ENCODE data around the gene CDH2. TPM values are rescaled to one million over a fixed set of nuclear protein-coding genes. Genes with fewer than 3 reads are reported as not detected.

The CDH2 gene
- total RNA-seq, 1 experiment from 2014 or later, result 36.2 TPM

DNA sequence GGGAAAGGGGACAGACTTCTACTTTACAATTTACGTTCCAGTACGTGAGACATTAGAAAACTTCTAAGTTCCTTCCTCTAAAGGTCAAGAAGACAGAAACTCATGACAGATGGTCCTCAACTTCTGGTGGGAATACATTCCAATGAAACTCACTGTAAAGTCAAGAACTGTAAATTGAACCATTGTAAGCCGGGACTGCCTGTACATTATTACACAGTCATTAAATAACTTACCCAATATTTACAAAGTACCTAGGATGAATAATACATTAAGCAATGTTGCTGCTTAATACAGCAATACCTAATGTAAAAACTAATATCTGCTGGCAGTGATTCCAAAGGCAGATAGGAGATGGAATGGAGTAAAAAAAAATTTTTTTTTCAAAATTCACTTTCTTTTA, 51.9 kb downstream of the CDH2 start:
- no peak overlapping the region for H2AK5ac ChIP-seq (ENCODE audit: insufficient read length, low read length)
- Mint-ChIP-seq H3K4me3 (no peak overlapping the region), H3K4me1 (peaks cover 11 to 20% of the 10 kb centered on the region in 2 experiments), H3K9me3 (no peaks in the 10 kb centered on the region), H3K27me3 (ENCODE audit: low read depth) (no peaks in the 10 kb centered on the region), H3K27ac (no peak overlapping the region), H3K36me3 (ENCODE audit: insufficient read depth in 1 of 3, low read depth in 3 of 3) (no peaks in the 10 kb centered on the region)
- H3K14ac ChIP-seq (ENCODE audit: insufficient read depth, low read length), result no peak overlapping the region
- H3K23me2 ChIP-seq (ENCODE audit: insufficient read length, low read depth, low read length, poor library complexity, severe bottlenecking), result no peaks in the 10 kb centered on the region
- H3K4me2 ChIP-seq (ENCODE audit: insufficient read depth, insufficient read length, low read length), result no peak overlapping the region
- H4K20me1 ChIP-seq (ENCODE audit: control insufficient read depth, insufficient read depth, insufficient read length), result no peaks in the 10 kb centered on the region
- H2BK12ac ChIP-seq (ENCODE audit: insufficient read length, low read depth, low read length), result no peak overlapping the region
- H3K4ac ChIP-seq (ENCODE audit: low read depth, low read length), result no peak overlapping the region
- no CpG with 5 or more reads among the region's 3 CpGs for WGBS (ENCODE audit: extremely low coverage, insufficient read length, low lambda C conversion rate)
- DNase-seq, result no peak
- H3K79me1 ChIP-seq (ENCODE audit: insufficient read depth, low read depth, low read length, poor library complexity, severe bottlenecking), result no peaks in the 10 kb centered on the region
- no peak overlapping the region for H3K23ac ChIP-seq (ENCODE audit: insufficient read length, low read depth, low read length)
- H4K91ac ChIP-seq (ENCODE audit: insufficient read length, low read depth, low read length), result no peak overlapping the region
- no peak overlapping the region for H2BK5ac ChIP-seq (ENCODE audit: insufficient read length, low read length)
- H4K5ac ChIP-seq (ENCODE audit: insufficient read length, low read depth, low read length), result no peak overlapping the region
- H2BK120ac ChIP-seq (ENCODE audit: low read depth, low read length, poor library complexity, severe bottlenecking), result no peak overlapping the region
- no peak overlapping the region for H2BK15ac ChIP-seq (ENCODE audit: low read depth, low read length)
- peaks cover 2% of the 10 kb centered on the region; the same call in 1 of the 2 replicates for H3K79me2 ChIP-seq (ENCODE audit: insufficient read depth, low read length)
- H2BK20ac ChIP-seq (ENCODE audit: low read depth, low read length, poor library complexity, severe bottlenecking), result no peak overlapping the region
- no peak overlapping the region for H2AFZ ChIP-seq (ENCODE audit: low read length)
- H3K9me3 ChIP-seq (ENCODE audit: control insufficient read depth, low read depth, low read length), result no peaks in the 10 kb centered on the region
- no peak overlapping the region for H3K18ac ChIP-seq (ENCODE audit: insufficient read length, low read depth, low read length)
- H3T11ph ChIP-seq (ENCODE audit: low read length), result no peak overlapping the region
- no peak overlapping the region for H3K27ac ChIP-seq (ENCODE audit: insufficient read length, low read depth, low read length)
- H3K27me3 ChIP-seq (ENCODE audit: insufficient read depth, low read length), result no peaks in the 10 kb centered on the region
- TF ChIP-seq, protein P1, sequence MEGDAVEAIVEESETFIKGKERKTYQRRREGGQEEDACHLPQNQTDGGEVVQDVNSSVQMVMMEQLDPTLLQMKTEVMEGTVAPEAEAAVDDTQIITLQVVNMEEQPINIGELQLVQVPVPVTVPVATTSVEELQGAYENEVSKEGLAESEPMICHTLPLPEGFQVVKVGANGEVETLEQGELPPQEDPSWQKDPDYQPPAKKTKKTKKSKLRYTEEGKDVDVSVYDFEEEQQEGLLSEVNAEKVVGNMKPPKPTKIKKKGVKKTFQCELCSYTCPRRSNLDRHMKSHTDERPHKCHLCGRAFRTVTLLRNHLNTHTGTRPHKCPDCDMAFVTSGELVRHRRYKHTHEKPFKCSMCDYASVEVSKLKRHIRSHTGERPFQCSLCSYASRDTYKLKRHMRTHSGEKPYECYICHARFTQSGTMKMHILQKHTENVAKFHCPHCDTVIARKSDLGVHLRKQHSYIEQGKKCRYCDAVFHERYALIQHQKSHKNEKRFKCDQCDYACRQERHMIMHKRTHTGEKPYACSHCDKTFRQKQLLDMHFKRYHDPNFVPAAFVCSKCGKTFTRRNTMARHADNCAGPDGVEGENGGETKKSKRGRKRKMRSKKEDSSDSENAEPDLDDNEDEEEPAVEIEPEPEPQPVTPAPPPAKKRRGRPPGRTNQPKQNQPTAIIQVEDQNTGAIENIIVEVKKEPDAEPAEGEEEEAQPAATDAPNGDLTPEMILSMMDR (conservative IDR thresholded peaks at IDR 0.05), result no peak
- no peaks in the 10 kb centered on the region for H3K4me1 ChIP-seq (ENCODE audit: insufficient read depth, low read length)
- no peak overlapping the region for H4K8ac ChIP-seq (replicated peaks; ENCODE audit: insufficient read length, low read depth, low read length)
- H3K9ac ChIP-seq (ENCODE audit: extremely low read depth, insufficient read length, low read length), result no peak overlapping the region
- no peak overlapping the region for H3K56ac ChIP-seq (ENCODE audit: insufficient read length, low read depth, low read length)
